GM10248 (cell line): Measurements from ENCODE around the gene OR10G3.

ENCODE experiments used
- CTCF ChIA-PET: fragments of 300-600 bp; sonication (Branson Sonifier 250); formaldehyde crosslinking; extraction: SDS; loops from one replicate; lab custom pipeline; 2021; ENCODE audit warnings: antibody characterized with exemption; lab: Yijun Ruan, JAX
- POLR2A ChIA-PET: fragments of 350-650 bp; sonication (Branson Sonifier 250); formaldehyde crosslinking; extraction: SDS; loops from one replicate; lab custom pipeline; 2020; ENCODE audit warnings: antibody characterized with exemption; lab: Yijun Ruan, JAX
- DNase-seq: peaks from one replicate; pipeline ENCODE4 v3.0.0; 2012; ENCODE audit errors: extremely low spot score
- TF ChIP-seq, protein P1 (sequence below): IDR thresholded peaks from 2 replicates; pipeline ENCODE4 v1.5.1; 2012; ENCODE audit warnings: mild to moderate bottlenecking, low read depth; ENCODE audit errors: extremely low read depth, missing control alignments, control extremely low read depth

Gene OR10G3

DNA sequence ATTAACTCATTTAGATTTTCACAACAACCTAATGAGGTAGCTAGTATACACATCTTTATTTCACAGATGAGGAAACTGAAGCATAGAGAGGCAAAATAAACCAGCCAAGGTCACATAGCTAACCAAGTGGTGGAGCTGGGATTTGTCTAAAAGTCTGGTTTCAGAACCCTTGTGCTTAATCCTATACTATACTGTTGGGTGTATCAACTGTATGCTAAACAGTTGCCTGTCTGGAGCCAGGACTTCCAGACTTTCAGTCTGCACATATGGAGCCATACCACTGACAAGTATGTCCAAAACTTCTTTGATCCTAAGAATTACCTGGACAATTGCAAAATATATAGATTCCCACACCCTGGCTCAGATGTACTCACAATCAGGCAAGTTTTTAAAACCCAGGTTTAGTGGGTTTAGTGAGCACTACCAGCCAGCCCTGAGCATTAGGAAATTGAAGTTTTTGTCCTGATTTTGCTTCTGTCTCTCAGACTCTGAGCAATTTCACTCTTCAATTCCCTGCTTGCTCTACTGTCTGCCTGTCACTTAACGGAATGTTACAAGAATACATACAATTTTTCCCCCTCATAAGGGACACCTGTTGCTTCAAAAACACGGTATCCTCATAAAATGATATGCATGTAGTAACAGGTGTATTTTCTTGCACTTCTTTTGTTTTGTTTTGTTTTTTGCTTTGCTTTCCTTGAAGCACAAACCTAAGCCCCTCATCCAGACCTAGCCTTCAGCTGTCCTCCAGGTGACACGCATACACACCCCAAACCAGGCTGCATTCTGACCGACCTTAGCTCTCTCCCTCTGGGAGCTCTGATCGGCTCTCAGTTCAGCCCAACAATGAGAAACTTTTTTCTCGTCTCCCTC lies 44.1 kb downstream of the OR10G3 start:
- ChIA-PET POLR2A (no interaction called here), CTCF (interaction anchor here (2.2 kb wide), 1 partner anchor 10 kb away, joined by 13 read pairs; the partner anchor contains the start of gene SALL2)
- TF ChIP-seq, protein P1, sequence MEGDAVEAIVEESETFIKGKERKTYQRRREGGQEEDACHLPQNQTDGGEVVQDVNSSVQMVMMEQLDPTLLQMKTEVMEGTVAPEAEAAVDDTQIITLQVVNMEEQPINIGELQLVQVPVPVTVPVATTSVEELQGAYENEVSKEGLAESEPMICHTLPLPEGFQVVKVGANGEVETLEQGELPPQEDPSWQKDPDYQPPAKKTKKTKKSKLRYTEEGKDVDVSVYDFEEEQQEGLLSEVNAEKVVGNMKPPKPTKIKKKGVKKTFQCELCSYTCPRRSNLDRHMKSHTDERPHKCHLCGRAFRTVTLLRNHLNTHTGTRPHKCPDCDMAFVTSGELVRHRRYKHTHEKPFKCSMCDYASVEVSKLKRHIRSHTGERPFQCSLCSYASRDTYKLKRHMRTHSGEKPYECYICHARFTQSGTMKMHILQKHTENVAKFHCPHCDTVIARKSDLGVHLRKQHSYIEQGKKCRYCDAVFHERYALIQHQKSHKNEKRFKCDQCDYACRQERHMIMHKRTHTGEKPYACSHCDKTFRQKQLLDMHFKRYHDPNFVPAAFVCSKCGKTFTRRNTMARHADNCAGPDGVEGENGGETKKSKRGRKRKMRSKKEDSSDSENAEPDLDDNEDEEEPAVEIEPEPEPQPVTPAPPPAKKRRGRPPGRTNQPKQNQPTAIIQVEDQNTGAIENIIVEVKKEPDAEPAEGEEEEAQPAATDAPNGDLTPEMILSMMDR: no peak
- no peak for DNase-seq

DNA sequence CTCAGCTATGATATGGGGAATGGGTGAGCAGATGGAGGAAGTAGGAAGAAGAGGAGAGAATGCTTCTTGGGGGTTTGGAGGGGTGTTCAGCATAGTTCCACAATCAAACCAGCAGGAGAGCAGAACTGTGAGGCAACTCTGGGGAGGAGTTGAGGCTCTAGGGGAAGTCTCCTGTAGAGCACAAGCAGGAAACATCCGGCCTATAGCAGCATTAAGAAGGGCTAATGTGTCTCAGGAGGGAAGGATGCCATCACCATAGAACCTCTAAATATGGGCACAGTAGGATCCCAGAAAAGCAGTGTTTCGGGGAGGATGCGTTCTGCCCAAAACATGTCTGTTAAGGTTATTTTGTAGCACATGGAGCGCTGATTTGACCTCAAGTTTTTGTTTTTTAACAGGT lies 45.3 kb downstream of the OR10G3 start:
- DNase-seq: no peak
- TF ChIP-seq, protein P1: no peak
- CTCF ChIA-PET: interaction anchor here (0.7 to 2.2 kb wide), 4 partner anchors 8 to 57 kb away, joined by 3 to 13 read pairs (median 3); partner anchors contain the start of genes SALL2 and TOX4
- POLR2A ChIA-PET: no interaction called here

DNA sequence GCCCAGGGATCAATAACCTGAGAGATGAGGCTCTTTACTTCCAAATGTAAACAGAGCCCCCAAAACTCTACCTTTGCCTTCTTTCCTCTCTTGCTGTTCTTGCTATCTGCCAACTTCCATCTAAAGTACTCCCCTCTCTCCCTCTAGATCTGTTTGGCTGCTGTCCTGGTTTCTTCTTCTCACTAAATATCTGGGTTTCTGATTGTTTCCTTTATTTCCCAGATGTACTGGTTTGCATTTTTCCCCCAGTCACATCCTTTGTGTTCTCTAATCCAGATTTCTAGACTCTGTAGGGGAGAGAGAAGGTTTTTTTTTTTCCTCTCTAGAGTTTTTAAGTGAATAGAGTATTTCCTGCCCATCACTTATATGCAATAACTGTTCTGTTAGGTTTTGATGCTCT lies 46.6 kb downstream of the OR10G3 start:
- POLR2A ChIA-PET: no interaction called here
- CTCF ChIA-PET: interaction anchor here (0.9 kb wide), 1 partner anchor 56 kb away, joined by 3 read pairs; the partner anchor contains the start of gene TOX4
- TF ChIP-seq, protein P1: no peak

DNA sequence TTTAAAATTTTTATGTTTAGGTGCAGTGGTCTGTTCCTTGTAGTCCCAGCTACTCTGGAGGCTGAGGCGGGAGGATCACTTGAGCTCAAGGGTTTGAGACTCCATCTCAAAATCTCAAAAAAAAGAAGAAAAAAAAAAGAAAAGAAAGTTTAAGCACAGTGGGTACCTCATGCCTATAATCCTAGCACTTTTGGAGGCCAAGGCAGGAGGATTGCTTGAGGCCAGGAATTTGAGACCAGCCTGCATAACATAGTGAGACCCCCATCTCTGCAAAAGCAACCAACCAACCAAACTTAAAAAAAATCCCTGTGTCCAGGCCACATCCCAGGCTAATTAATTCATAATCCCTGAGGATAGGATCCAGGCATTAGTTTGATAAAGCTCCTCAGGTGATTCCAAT lies 50.4 kb downstream of the OR10G3 start:
- CTCF ChIA-PET: interaction anchor here (1.2 to 6.5 kb wide), 3 partner anchors 8 to 31 kb away, joined by 3 to 31 read pairs (median 5); partner anchors contain the start of gene METTL3
- DNase-seq: no peak
- TF ChIP-seq, protein P1: no peak
- POLR2A ChIA-PET: no interaction called here

More for the DNA sequence above, 46.6 kb downstream of the OR10G3 start:
- no peak for DNase-seq

DNA sequence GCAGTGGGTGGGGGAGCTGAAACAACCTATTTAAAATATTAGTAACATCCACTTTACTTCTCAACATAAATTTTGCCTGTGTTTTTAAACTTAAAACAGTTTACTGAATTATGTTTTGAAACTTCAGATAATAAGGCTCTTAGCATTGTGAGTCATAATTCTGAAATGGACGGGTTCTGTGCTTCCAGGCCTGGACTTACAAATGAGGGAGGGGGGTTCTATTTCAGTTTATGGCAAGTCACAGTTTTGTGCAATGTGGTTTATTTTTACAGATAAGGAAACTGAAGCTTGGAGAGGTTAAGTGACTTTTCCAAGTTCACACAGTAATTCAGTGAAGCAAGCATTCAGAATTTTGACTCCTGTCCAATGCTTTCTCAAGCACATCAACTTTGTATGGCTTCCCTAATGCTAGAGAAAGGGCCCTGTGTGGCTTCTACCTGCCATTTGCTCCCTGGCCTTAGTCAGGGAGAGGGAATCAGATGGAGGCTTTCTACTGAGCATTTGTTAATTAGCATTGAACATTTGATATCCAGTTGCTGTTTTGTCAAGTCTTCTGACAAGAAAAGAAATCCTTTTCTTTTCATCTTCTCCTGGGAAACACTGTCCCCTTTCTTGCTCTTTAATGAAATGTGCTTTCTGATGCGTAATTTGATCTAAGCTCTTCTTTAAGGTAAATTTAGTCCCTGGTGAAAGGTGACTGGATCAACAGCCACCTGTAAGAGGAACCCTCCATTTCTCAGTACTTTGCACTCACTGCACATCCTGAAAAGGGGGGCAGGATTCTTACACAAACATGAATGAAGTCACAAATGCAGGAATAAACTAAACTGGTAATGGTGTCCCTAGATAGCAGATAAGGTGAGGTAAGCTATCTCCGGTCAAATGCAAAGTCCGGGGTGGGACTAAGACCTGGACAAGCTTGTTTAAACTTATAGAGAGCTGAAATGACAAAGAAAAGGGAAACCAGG lies 51.2 kb downstream of the OR10G3 start:
- ChIA-PET CTCF (interaction anchor here (1.1 to 6.5 kb wide), 4 partner anchors 9 to 30 kb away, joined by 3 to 31 read pairs (median 4); partner anchors contain the start of gene METTL3), POLR2A (no interaction called here)
- TF ChIP-seq, protein P1: no peak
- no peak for DNase-seq

DNA sequence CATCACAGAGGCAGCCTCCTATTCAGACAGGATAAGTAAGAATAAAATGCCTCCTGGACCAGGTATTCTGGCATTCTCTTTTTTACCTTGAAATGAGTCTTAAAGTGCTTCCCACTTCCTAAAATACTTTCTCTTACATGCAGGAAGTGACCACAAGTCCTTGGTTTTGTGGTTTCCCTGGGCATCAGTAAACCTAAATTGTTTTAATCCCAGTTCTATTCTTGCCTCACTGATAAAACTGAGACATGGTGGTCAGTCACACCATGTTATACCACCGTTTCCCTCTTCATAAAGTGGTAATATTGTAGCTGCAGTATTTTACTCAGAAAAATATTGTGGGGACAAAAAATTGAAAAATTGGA lies 52.6 kb downstream of the OR10G3 start:
- ChIA-PET CTCF (interaction anchor here (0.8 to 6.5 kb wide), 7 partner anchors 8 to 435 kb away, joined by 3 to 31 read pairs (median 8); partner anchors contain the start of genes METTL3 and TOX4), POLR2A (no interaction called here)
- DNase-seq: no peak
- TF ChIP-seq, protein P1: no peak
